Left lung (tissue), 10 donors: Measurements from ENCODE around the gene TNFSF15. TPM values are rescaled to one million over a fixed set of nuclear protein-coding genes. Genes with fewer than 3 reads are reported as not detected.
A peak's percentile ranks its signal among the peaks of the same experiment; 100 is the strongest.
"Not testable (repeated sequence)": the region's sequence is repeated elsewhere in the genome, so short reads cannot be mapped to it uniquely, and the experiment has no call there.

Source experiments
- ATAC-seq: fragments of 200-7000 bp; cut with Tn5 transposase; one replicate; pipeline ENCODE4 v1.9.1; 2020; ENCODE audit warnings: moderate library complexity
- DNase-seq, 4 donors: peaks; one replicate each; pipeline ENCODE4 v3.0.0-alpha.2; 2013 to 2020
- H3K27ac ChIP-seq, 2 donors: fragments of 200-600 bp; sonication (generic) in 1 of 2; one replicate each; pipeline versions ENCODE4 v1.5.0 to v1.8.0; 2020 to 2021
- H3K27me3 ChIP-seq, 2 donors: fragments of 200-600 bp; sonication (generic) in 1 of 2; one replicate each; pipeline versions ENCODE4 v1.5.0 to v1.8.0; 2020 to 2021
- H3K36me3 ChIP-seq, 2 donors: fragments of 200-600 bp; sonication (generic) in 1 of 2; one replicate each; pipeline versions ENCODE4 v1.5.0 to v1.8.0; 2020 to 2021
- H3K4me1 ChIP-seq, 2 donors: fragments of 200-600 bp; one replicate each; pipeline ENCODE4 v1.8.0; 2021
- H3K4me3 ChIP-seq, 2 donors: fragments of 200-600 bp; sonication (generic) in 1 of 2; one replicate each; pipeline versions ENCODE4 v1.5.0 to v1.8.0; 2020 to 2021; ENCODE audit warnings: mild to moderate bottlenecking in 1 of 2
- H3K9me3 ChIP-seq, 2 donors: fragments of 200-600 bp; sonication (generic) in 1 of 2; one replicate each; pipeline versions ENCODE4 v1.5.0 to v1.8.0; 2020 to 2021
- CTCF ChIP-seq, 2 donors: fragments of 200-600 bp; sonication (generic) in 1 of 2; IDR thresholded peaks; one replicate each; pipeline versions ENCODE4 v1.5.0 to v1.8.0; 2021; ENCODE audit warnings: antibody characterized with exemption in 2 of 2
- intact Hi-C, 2 donors: fragments of 100-400 bp; cut with DNase I; formaldehyde crosslinking; loops; one replicate each; pipeline versions ENCODE4 v1.11.2 to v1.14.2; 2022
- polyA plus RNA-seq, 6 donors: library from polyadenylated mRNA; unstranded; fragments of 120-200 nt; gene quantifications; one replicate each; pipeline ENCODE4 v1.2.1, GENCODE V29; 2013; ENCODE audit not compliant: insufficient read length in 6 of 6
- total RNA-seq, 2 donors: library from RNA; stranded (reverse); fragmentation: NEBNext Ultra II Directional; extraction: Animal tissue kit (Norgen Biotek cat#: 25700); gene quantifications; one replicate each; pipeline ENCODE4 v1.2.1, GENCODE V29; 2021
- donor health status: DM: no; HTN: yes; CAD: no.
- donor health status: DM: no; HTN: no; CAD: no.

TNFSF15 gene
- total and polyA plus RNA-seq, 8 donors = 9.0 to 22.8 (median 12.8) TPM

GRCh38 chr9:114738581-114739316 is 67.1 kb downstream of the TNFSF15 start:
- Histone ChIP-seq H3K27me3 (no peaks in the 10 kb centered on the region), H3K9me3 (no peaks in the 10 kb centered on the region), H3K4me3 (no peak overlapping the region), H3K27ac (no peak overlapping the region), H3K36me3 (no peaks in the 10 kb centered on the region), H3K4me1 (peaks cover 0 to 7% of the 10 kb centered on the region in 2 donors)
- peak; percentile 100 for ATAC-seq
- TF ChIP-seq CTCF (IDR thresholded peaks at IDR 0.05) = peak; percentile 83 to 84
- DNase-seq = peak; percentile 53 to 76 (median 76)
- intact Hi-C loops = loop anchor here in 1 of 2 donors (5.0 kb wide), 2 partner anchors 169 to 274 kb away; no protein-coding TSS in a partner anchor

DNA sequence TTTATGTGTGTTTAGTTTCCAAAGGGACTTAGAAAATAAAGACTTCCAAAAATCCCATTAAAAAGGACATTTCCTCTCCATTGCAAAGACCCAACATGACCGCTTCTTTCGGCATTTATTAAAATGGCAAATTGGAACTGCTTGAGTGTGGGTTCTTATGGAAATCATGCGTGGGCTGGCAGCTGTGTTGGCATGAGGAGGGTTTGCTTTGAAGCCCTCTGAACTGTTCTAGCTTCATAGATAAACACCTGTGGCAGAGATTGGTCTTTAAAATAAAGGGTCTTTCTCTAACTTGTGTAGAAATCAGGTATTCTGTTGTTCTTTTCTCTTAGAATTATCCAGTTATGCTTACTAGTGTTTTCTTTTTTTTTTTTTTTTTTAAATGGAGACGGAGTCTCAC is 68.0 kb downstream of the TNFSF15 start:
- H3K27me3 ChIP-seq = no peaks in the 10 kb centered on the region
- no peak overlapping the region for H3K27ac ChIP-seq
- no peaks in the 10 kb centered on the region for H3K36me3 ChIP-seq
- TF ChIP-seq CTCF (IDR thresholded peaks at IDR 0.05) = no peak
- H3K4me1 ChIP-seq = peaks cover 0 to 7% of the 10 kb centered on the region in 2 donors
- no peaks in the 10 kb centered on the region for H3K9me3 ChIP-seq
- ATAC-seq (no peak), DNase-seq (no peak)
- intact Hi-C loops = loop anchor here in 1 of 2 donors (5.0 kb wide), 2 partner anchors 169 to 274 kb away; no protein-coding TSS in a partner anchor
- no peak overlapping the region for H3K4me3 ChIP-seq

- Histone ChIP-seq H3K4me1 (peaks cover 0 to 7% of the 10 kb centered on the region in 2 donors), H3K36me3 (no peaks in the 10 kb centered on the region), H3K9me3 (no peaks in the 10 kb centered on the region), H3K27me3 (no peaks in the 10 kb centered on the region), H3K4me3 (no peak overlapping the region), H3K27ac (no peak overlapping the region)
- TF ChIP-seq CTCF (IDR thresholded peaks at IDR 0.05) = no peak
- no peak for ATAC-seq
- intact Hi-C loops = loop anchor here in 1 of 2 donors (5.0 kb wide), 2 partner anchors 170 to 275 kb away; no protein-coding TSS in a partner anchor
- no peak for DNase-seq
Observed at GRCh38 chr9:114737118-114737517, 68.7 kb downstream of the TNFSF15 start.

DNA sequence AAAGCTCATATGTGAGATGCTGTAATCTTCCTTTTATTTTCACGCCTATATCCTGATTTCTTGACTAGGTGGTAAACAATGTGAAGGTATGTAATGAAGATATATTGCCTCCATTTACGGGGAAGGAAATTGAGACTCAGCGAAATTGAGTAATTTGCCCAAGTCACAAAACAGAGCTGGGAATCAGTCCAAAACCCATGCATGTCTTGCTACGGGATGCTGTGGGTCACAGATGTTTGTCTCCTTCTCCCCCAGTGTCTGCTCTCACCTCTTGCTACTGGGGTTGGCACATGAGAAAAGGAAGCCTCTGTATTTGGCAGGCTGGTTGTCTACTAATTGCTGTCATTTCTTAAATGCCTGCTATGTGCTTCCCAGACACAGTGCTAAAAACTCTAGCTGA is 70.1 kb downstream of the TNFSF15 start:
- Histone ChIP-seq H3K27ac (no peak overlapping the region), H3K36me3 (no peaks in the 10 kb centered on the region), H3K4me1 (peaks cover 0 to 7% of the 10 kb centered on the region in 2 donors), H3K27me3 (no peaks in the 10 kb centered on the region), H3K4me3 (no peak overlapping the region), H3K9me3 (no peaks in the 10 kb centered on the region)
- intact Hi-C loops = loop anchor here in 1 of 2 donors (5.0 kb wide), 2 partner anchors 172 to 277 kb away; no protein-coding TSS in a partner anchor
- no peak for TF ChIP-seq CTCF (IDR thresholded peaks at IDR 0.05)
- ATAC-seq (no peak), DNase-seq (peak in 2 of 4 donors; percentile 18 to 19)

DNA sequence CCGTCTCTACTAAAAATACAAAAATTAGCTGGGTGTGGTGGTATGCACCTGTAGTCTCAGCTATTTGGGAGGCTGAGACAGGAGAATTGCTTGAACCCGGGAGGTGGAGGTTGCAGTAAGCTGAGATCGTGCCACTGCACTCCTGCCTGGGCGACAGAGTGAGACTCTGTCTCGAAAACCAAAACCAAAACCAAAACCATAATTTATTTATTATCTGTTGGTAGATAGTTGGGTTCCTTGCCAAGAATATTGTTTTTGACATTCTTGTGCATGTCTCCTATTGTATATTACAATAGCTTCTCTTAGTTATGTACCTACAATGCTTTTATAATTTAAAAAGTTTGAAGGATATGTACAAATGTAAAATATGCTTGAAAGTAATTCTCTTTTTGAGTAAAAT is 70.7 kb downstream of the TNFSF15 start:
- not testable (repeated sequence) for ATAC-seq
- intact Hi-C loops = loop anchor here in 1 of 2 donors (5.0 kb wide), 2 partner anchors 172 to 277 kb away; no protein-coding TSS in a partner anchor

More for the DNA sequence above, 70.7 kb downstream of the TNFSF15 start:
- not testable (repeated sequence) for H3K27me3 ChIP-seq, H3K4me3 ChIP-seq, H3K9me3 ChIP-seq, H3K27ac ChIP-seq, DNase-seq, H3K4me1 ChIP-seq, H3K36me3 ChIP-seq

Other genes with a start within 250 kb of the TNFSF15 start
- gene ATP6V1G1, start 218.3 kb downstream of the TNFSF15 start, total RNA-seq = 10 to 100 TPM; 96.6 to 99.9 TPM
- 100 to 1,000 TPM; 157 to 182 (median 162) TPM for gene ATP6V1G1, start 218.3 kb downstream of the TNFSF15 start, polyA plus RNA-seq
- 10 to 100 TPM; 12.9 to 17.4 TPM for gene TMEM268, start 194.7 kb downstream of the TNFSF15 start, total RNA-seq
- 10 to 100 TPM; 12.4 to 18.7 (median 15.4) TPM for gene TMEM268, start 194.7 kb downstream of the TNFSF15 start, polyA plus RNA-seq
- not detected for gene TEX53, start 148.2 kb downstream of the TNFSF15 start, total RNA-seq
- not detected for gene TEX53, start 148.2 kb downstream of the TNFSF15 start, polyA plus RNA-seq
- gene TEX48, start 123.8 kb downstream of the TNFSF15 start, total RNA-seq = not detected
- gene TEX48, start 123.8 kb downstream of the TNFSF15 start, polyA plus RNA-seq = under 1 TPM in 2 of 6 donors, not detected in 4; 0.35 to 0.41 TPM
- gene TNFSF8, start 124.6 kb upstream of the TNFSF15 start, total RNA-seq = 1 to 10 TPM; 2.1 to 4.8 TPM
- gene TNFSF8, start 124.6 kb upstream of the TNFSF15 start, polyA plus RNA-seq = 10 to 100 TPM in 3 of 6 donors, 1 to 10 TPM in 3; 4.1 to 23.8 (median 10.7) TPM